ENCODE data around the gene EREG.

GRCh38 chr4:74315376-74315775, 49.6 kb upstream of the EREG start:
- TF ChIP-seq POLR2AphosphoS5 (IDR thresholded peaks at IDR 0.05) (no peak), CTCF (IDR thresholded peaks at IDR 0.05) (no peak), POLR2A (IDR thresholded peaks at IDR 0.05; ENCODE audit: low read depth) (no peak), EP300 (IDR thresholded peaks at IDR 0.05) (no peak)
